ENCODE data around the gene TDP2. TPM values are rescaled to one million over a fixed set of nuclear protein-coding genes. Genes with fewer than 3 reads are reported as not detected.

Gene TDP2, protein sequence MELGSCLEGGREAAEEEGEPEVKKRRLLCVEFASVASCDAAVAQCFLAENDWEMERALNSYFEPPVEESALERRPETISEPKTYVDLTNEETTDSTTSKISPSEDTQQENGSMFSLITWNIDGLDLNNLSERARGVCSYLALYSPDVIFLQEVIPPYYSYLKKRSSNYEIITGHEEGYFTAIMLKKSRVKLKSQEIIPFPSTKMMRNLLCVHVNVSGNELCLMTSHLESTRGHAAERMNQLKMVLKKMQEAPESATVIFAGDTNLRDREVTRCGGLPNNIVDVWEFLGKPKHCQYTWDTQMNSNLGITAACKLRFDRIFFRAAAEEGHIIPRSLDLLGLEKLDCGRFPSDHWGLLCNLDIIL
- total RNA-seq = 10 to 100 TPM; 30.4 to 67.6 (median 48.2) TPM
- 100 to 1,000 TPM; 125 to 543 (median 421) TPM for polyA plus RNA-seq

DNA sequence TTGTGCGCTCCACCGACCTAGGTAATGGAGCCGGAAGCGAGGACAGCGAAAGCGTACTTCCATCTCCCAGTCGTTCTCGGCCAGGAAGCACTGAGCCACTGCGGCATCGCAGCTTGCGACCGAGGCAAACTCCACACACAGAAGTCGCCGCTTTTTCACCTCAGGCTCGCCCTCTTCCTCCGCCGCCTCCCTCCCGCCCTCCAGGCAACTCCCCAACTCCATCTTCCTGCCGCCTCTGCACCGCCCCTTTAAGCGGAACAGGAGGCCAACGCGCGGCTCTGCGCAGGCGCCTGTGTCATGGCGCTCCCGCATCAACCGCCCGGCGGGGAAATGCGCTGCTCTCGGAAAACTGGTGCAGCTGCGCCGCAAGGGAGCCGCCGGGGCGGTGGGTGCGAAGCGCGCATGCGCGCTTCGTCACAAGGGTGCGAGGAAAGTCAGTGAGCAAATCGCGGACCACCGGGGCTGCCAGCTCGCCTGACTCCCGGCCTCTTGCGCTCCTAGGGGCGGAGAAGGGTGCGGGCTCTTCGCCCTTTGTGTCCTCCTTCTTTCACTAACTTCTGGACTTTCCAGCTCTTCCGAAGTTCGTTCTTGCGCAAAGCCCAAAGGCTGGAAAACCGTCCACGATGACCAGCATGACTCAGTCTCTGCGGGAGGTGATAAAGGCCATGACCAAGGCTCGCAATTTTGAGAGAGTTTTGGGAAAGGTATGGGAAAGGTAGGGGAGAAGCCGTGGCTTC lies at the start of gene TDP2, which contains the start of gene ACOT13:
TSS of gene TDP2 (minus strand) at position 259 of the 737 bp plus-strand sequence. CDS start at position 222, 37 bp downstream.
TSS of gene ACOT13 (plus strand) at position 437 of the 737 bp plus-strand sequence. CDS start at position 624, 187 bp downstream.
- Histone ChIP-seq H3K9me3 (no peaks in the 10 kb centered on the region), H3K27me3 (no peaks in the 10 kb centered on the region), H3K4me1 (peaks cover 0 to 32% (median 26%) of the 10 kb centered on the region in 4 donors), H3K27ac (peak within 1 kb of the TSS; percentile 88 to 92 (median 92)), H3K36me3 (peaks cover 0 to 24% (median 9%) of the 10 kb centered on the region in 4 donors), H3K4me3 (peak within 1 kb of the TSS; percentile 76 to 97 (median 80))
- DNase-seq = peak; percentile 98
- intact Hi-C loops (cut with DNase I) = loop anchor here (1.0 to 10.0 kb wide), 3 partner anchors 53 to 172 kb away; partner anchors contain the start of gene ALDH5A1
- peak; percentile 74 to 88 for TF ChIP-seq POLR2A (IDR thresholded peaks at IDR 0.05)
- peak; percentile 84 to 92 (median 89) for TF ChIP-seq POLR2AphosphoS5 (IDR thresholded peaks at IDR 0.05)
- no peak for TF ChIP-seq EP300 (IDR thresholded peaks at IDR 0.05)
- TF ChIP-seq, protein P1, sequence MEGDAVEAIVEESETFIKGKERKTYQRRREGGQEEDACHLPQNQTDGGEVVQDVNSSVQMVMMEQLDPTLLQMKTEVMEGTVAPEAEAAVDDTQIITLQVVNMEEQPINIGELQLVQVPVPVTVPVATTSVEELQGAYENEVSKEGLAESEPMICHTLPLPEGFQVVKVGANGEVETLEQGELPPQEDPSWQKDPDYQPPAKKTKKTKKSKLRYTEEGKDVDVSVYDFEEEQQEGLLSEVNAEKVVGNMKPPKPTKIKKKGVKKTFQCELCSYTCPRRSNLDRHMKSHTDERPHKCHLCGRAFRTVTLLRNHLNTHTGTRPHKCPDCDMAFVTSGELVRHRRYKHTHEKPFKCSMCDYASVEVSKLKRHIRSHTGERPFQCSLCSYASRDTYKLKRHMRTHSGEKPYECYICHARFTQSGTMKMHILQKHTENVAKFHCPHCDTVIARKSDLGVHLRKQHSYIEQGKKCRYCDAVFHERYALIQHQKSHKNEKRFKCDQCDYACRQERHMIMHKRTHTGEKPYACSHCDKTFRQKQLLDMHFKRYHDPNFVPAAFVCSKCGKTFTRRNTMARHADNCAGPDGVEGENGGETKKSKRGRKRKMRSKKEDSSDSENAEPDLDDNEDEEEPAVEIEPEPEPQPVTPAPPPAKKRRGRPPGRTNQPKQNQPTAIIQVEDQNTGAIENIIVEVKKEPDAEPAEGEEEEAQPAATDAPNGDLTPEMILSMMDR (IDR thresholded peaks at IDR 0.05) = peak; percentile 42 to 63 (median 52)
- WGBS, 2 donors = 0% methylated on average over 62 of the region's 62 CpGs

- H3K9me3 ChIP-seq = no peaks in the 10 kb centered on the region
- peaks cover 39 to 100% (median 67%) of the 10 kb centered on the region in 4 donors for H3K36me3 ChIP-seq
- no peak for DNase-seq
- H3K27ac ChIP-seq = no peak overlapping the region
- H3K4me1 ChIP-seq = peaks cover 0 to 50% (median 39%) of the 10 kb centered on the region in 4 donors
- 83 to 93% methylated on average over 10 of the region's 10 CpGs for WGBS, 2 donors
- H3K27me3 ChIP-seq = no peaks in the 10 kb centered on the region
- TF ChIP-seq POLR2A (IDR thresholded peaks at IDR 0.05) = no peak
- TF ChIP-seq, protein P1 (IDR thresholded peaks at IDR 0.05) = no peak
- no peak for TF ChIP-seq POLR2AphosphoS5 (IDR thresholded peaks at IDR 0.05)
- no peak for TF ChIP-seq EP300 (IDR thresholded peaks at IDR 0.05)
- intact Hi-C loops (cut with DNase I) = loop anchor here (10.0 kb wide), 1 partner anchor 276 kb away; no protein-coding TSS in a partner anchor
- no peak overlapping the region for H3K4me3 ChIP-seq
Observed at GRCh38 chr6:24710519-24711303, 44.0 kb upstream of the TDP2 start.

GRCh38 chr6:24709014-24709711 lies 42.5 kb upstream of the TDP2 start:
- H3K4me1 ChIP-seq = peaks cover 0 to 35% (median 24%) of the 10 kb centered on the region in 4 donors
- TF ChIP-seq, protein P1 (IDR thresholded peaks at IDR 0.05) = no peak
- TF ChIP-seq POLR2A (IDR thresholded peaks at IDR 0.05) (no peak), POLR2AphosphoS5 (IDR thresholded peaks at IDR 0.05) (no peak), EP300 (IDR thresholded peaks at IDR 0.05) (no peak)
- intact Hi-C loops (cut with DNase I) = no loop called here
- H3K36me3 ChIP-seq = peaks cover 33 to 100% (median 72%) of the 10 kb centered on the region in 4 donors
- WGBS, 2 donors = 80 to 81% methylated on average over 4 of the region's 4 CpGs
- H3K9me3 ChIP-seq = no peaks in the 10 kb centered on the region
- no peak overlapping the region for H3K27ac ChIP-seq
- no peaks in the 10 kb centered on the region for H3K27me3 ChIP-seq
- no peak for DNase-seq
- H3K4me3 ChIP-seq = no peak overlapping the region

GRCh38 chr6:24708612-24709011 lies 41.9 kb upstream of the TDP2 start:
- Histone ChIP-seq H3K27ac (no peak overlapping the region), H3K4me1 (peaks cover 0 to 29% (median 21%) of the 10 kb centered on the region in 4 donors), H3K9me3 (no peaks in the 10 kb centered on the region), H3K4me3 (no peak overlapping the region), H3K36me3 (peaks cover 33 to 100% (median 72%) of the 10 kb centered on the region in 4 donors), H3K27me3 (no peaks in the 10 kb centered on the region)
- intact Hi-C loops (cut with DNase I) = no loop called here
- 76 to 93% methylated on average over 3 of the region's 3 CpGs for WGBS, 2 donors
- DNase-seq = no peak
- TF ChIP-seq POLR2AphosphoS5 (IDR thresholded peaks at IDR 0.05) (no peak), EP300 (IDR thresholded peaks at IDR 0.05) (no peak), POLR2A (IDR thresholded peaks at IDR 0.05) (no peak)
- TF ChIP-seq, protein P1 (IDR thresholded peaks at IDR 0.05) = no peak
